KOPT-K1 (cell line): ENCODE data around the gene ZNF275.
"Not testable (repeated sequence)": the region's sequence is repeated elsewhere in the genome, so short reads cannot be mapped to it uniquely, and the experiment has no call there.

Experiments used
- H3K27ac ChIP-seq: fragments of 200-600 bp; sonication (generic); 2 replicates; pipeline ENCODE4 v1.5.1; 2016; ENCODE audit warnings: antibody characterized with exemption, mild to moderate bottlenecking, low read depth, low read length; ENCODE audit not compliant: poor library complexity, severe bottlenecking
- H3K36me3 ChIP-seq: fragments of 200-600 bp; sonication (generic); 2 replicates; pipeline ENCODE4 v1.5.1; 2017; ENCODE audit warnings: antibody characterized with exemption, mild to moderate bottlenecking, low read length, moderate library complexity; ENCODE audit not compliant: insufficient read depth
- H3K9me3 ChIP-seq: fragments of 200-600 bp; sonication (generic); 2 replicates; pipeline ENCODE4 v1.5.1; 2017; ENCODE audit warnings: antibody characterized with exemption, low read length, mild to moderate bottlenecking; ENCODE audit not compliant: insufficient read depth, poor library complexity, severe bottlenecking

Gene ZNF275

GRCh38 chrX:153333821-153334653, at the start of gene ZNF275:
TSS of gene ZNF275 (plus strand) at chrX:153334153. CDS start at chrX:153336680, 2,527 bp downstream.
- no peaks in the 10 kb centered on the region for H3K9me3 ChIP-seq
- peak within 1 kb of the TSS; percentile 74 for H3K27ac ChIP-seq
- H3K36me3 ChIP-seq, result peaks cover 21% of the 10 kb centered on the region

GRCh38 chrX:153285678-153286077, 48.3 kb upstream of the ZNF275 start:
- H3K36me3 ChIP-seq, H3K9me3 ChIP-seq, H3K27ac ChIP-seq: not testable (repeated sequence)

- H3K9me3 ChIP-seq, H3K36me3 ChIP-seq, H3K27ac ChIP-seq: not testable (repeated sequence)
Observed at GRCh38 chrX:153288807-153289206, 45.1 kb upstream of the ZNF275 start.

- H3K9me3 ChIP-seq, H3K36me3 ChIP-seq, H3K27ac ChIP-seq: not testable (repeated sequence)
Observed at GRCh38 chrX:153293485-153294071, 40.4 kb upstream of the ZNF275 start.

GRCh38 chrX:153297376-153297775, 36.6 kb upstream of the ZNF275 start:
- Histone ChIP-seq H3K27ac (no peak overlapping the region), H3K9me3 (no peaks in the 10 kb centered on the region), H3K36me3 (no peaks in the 10 kb centered on the region)

- Histone ChIP-seq H3K36me3 (no peaks in the 10 kb centered on the region), H3K27ac (no peak overlapping the region), H3K9me3 (no peaks in the 10 kb centered on the region)
Observed at GRCh38 chrX:153299855-153300254, 34.1 kb upstream of the ZNF275 start.

- no peaks in the 10 kb centered on the region for H3K9me3 ChIP-seq
- H3K27ac ChIP-seq, result no peak overlapping the region
- no peaks in the 10 kb centered on the region for H3K36me3 ChIP-seq
Observed at GRCh38 chrX:153301746-153302145, 32.2 kb upstream of the ZNF275 start.

GRCh38 chrX:153302796-153303195, 31.2 kb upstream of the ZNF275 start:
- Histone ChIP-seq H3K36me3 (no peaks in the 10 kb centered on the region), H3K9me3 (no peaks in the 10 kb centered on the region), H3K27ac (no peak overlapping the region)

GRCh38 chrX:153303276-153304262, 30.4 kb upstream of the ZNF275 start:
- H3K27ac ChIP-seq, result no peak overlapping the region
- no peaks in the 10 kb centered on the region for H3K9me3 ChIP-seq
- no peaks in the 10 kb centered on the region for H3K36me3 ChIP-seq

- Histone ChIP-seq H3K9me3 (no peaks in the 10 kb centered on the region), H3K27ac (no peak overlapping the region), H3K36me3 (no peaks in the 10 kb centered on the region)
Observed at GRCh38 chrX:153304988-153305736, 28.8 kb upstream of the ZNF275 start.

- H3K36me3 ChIP-seq, result no peaks in the 10 kb centered on the region
- no peaks in the 10 kb centered on the region for H3K9me3 ChIP-seq
Observed at GRCh38 chrX:153305972-153306371, 28.0 kb upstream of the ZNF275 start.

GRCh38 chrX:153306527-153307115, 27.3 kb upstream of the ZNF275 start:
- H3K27ac ChIP-seq, result no peak overlapping the region
- H3K36me3 ChIP-seq, result no peaks in the 10 kb centered on the region
- no peaks in the 10 kb centered on the region for H3K9me3 ChIP-seq

More at GRCh38 chrX:153305972-153306371, 28.0 kb upstream of the ZNF275 start:
- H3K27ac ChIP-seq, result no peak overlapping the region

- no peaks in the 10 kb centered on the region for H3K9me3 ChIP-seq
- no peaks in the 10 kb centered on the region for H3K36me3 ChIP-seq
- H3K27ac ChIP-seq, result no peak overlapping the region
Observed at GRCh38 chrX:153307276-153308178, 26.4 kb upstream of the ZNF275 start.
